Ovary (tissue), 3 donors: ENCODE results near the gene FLII.

Source experiments
- POLR2A ChIP-seq: fragments of 450-650 bp; IDR thresholded peaks from one replicate; pipeline ENCODE4 v1.6.1; 2017; ENCODE audit warnings: antibody characterized with exemption, mild to moderate bottlenecking, moderate library complexity
- TF ChIP-seq, protein P1 (sequence below), 3 donors: fragments of 450-650 bp in 2 of 3; fragments of 200-600 bp in 1 of 3; IDR thresholded peaks; one replicate each; pipeline versions ENCODE4 v1.5.1 to v1.8.0; 2016 to 2022; ENCODE audit warnings: antibody characterized with exemption in 3 of 3, mild to moderate bottlenecking in 1 of 3
- donor health status: DM: no; HTN: no; CAD: no.

DNA sequence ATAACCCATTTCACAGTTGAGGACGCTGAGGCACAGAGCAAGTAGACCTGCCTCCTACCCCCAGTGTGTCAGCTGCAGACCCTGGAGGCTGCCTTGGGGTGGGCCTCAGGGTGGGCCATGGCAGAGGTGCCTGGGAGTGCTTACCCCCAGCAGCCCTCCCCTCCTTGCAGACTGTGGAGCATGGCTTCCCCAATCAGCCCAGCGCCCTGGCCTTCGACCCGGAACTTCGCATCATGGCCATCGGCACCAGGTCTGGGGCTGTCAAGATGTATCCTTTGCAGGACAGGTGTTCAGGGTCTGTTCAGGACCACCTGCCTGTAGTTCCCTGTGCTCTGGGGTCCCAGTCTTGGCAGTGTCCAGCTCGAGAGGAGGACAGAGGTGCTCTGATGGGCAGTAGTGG, 28.8 kb downstream of the FLII start:
- TF ChIP-seq, protein P1, sequence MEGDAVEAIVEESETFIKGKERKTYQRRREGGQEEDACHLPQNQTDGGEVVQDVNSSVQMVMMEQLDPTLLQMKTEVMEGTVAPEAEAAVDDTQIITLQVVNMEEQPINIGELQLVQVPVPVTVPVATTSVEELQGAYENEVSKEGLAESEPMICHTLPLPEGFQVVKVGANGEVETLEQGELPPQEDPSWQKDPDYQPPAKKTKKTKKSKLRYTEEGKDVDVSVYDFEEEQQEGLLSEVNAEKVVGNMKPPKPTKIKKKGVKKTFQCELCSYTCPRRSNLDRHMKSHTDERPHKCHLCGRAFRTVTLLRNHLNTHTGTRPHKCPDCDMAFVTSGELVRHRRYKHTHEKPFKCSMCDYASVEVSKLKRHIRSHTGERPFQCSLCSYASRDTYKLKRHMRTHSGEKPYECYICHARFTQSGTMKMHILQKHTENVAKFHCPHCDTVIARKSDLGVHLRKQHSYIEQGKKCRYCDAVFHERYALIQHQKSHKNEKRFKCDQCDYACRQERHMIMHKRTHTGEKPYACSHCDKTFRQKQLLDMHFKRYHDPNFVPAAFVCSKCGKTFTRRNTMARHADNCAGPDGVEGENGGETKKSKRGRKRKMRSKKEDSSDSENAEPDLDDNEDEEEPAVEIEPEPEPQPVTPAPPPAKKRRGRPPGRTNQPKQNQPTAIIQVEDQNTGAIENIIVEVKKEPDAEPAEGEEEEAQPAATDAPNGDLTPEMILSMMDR (IDR thresholded peaks at IDR 0.05) = no peak
- no peak for TF ChIP-seq POLR2A
